AG04449 (cell line): ENCODE data around the gene PDE10A.

ENCODE experiments used
- CTCF ChIA-PET: fragments of 350-600 bp; formaldehyde crosslinking; extraction: SDS; loops from one replicate; lab custom pipeline; 2021; ENCODE audit warnings: antibody characterized with exemption; lab: Yijun Ruan, JAX
- POLR2A ChIA-PET: fragments of 400-600, 350-600 bp; formaldehyde crosslinking; extraction: SDS; loops from one replicate; lab custom pipeline; 2020; ENCODE audit warnings: antibody characterized with exemption, inconsistent platforms; lab: Yijun Ruan, JAX
- DNase-seq: peaks from one replicate; pipeline ENCODE4 v3.0.0-alpha.2; 2010; ENCODE audit warnings: low read depth, low spot score
- H3K4me3 ChIP-seq: 2 replicates; pipeline ENCODE4 v1.5.1; 2011; ENCODE audit warnings: low read depth, mild to moderate bottlenecking, control low read depth, low read length
- CTCF ChIP-seq: IDR thresholded peaks from one replicate; pipeline ENCODE4 v1.5.1; 2011; ENCODE audit warnings: mild to moderate bottlenecking, moderate library complexity, low read length, control low read depth, inconsistent platforms; ENCODE audit not compliant: insufficient read depth; ENCODE audit errors: missing control alignments

The PDE10A gene

GRCh38 chr6:165548450-165548849 is 114.6 kb downstream of the PDE10A start:
- TF ChIP-seq CTCF, result no peak
- no peak for DNase-seq
- POLR2A ChIA-PET, result no interaction called here
- CTCF ChIA-PET, result no interaction called here
- H3K4me3 ChIP-seq, result no peak overlapping the region

GRCh38 chr6:165545806-165546205 is 117.2 kb downstream of the PDE10A start:
- no peak overlapping the region for H3K4me3 ChIP-seq
- ChIA-PET CTCF (no interaction called here), POLR2A (no interaction called here)
- TF ChIP-seq CTCF, result no peak
- no peak for DNase-seq

- POLR2A ChIA-PET, result no interaction called here
- CTCF ChIA-PET, result no interaction called here
- H3K4me3 ChIP-seq, result no peak overlapping the region
- TF ChIP-seq CTCF, result no peak
- no peak for DNase-seq
Measured at GRCh38 chr6:165543781-165544180, 119.3 kb downstream of the PDE10A start.

- CTCF ChIA-PET, result no interaction called here
- POLR2A ChIA-PET, result no interaction called here
- TF ChIP-seq CTCF, result no peak
- no peak overlapping the region for H3K4me3 ChIP-seq
- DNase-seq, result no peak
Measured at GRCh38 chr6:165536911-165537310, 126.1 kb downstream of the PDE10A start.

- TF ChIP-seq CTCF, result no peak
- DNase-seq, result no peak
- CTCF ChIA-PET, result no interaction called here
- POLR2A ChIA-PET, result no interaction called here
- H3K4me3 ChIP-seq, result no peak overlapping the region
Measured at GRCh38 chr6:165519316-165519715, 143.7 kb downstream of the PDE10A start.

- no peak for TF ChIP-seq CTCF
- ChIA-PET POLR2A (no interaction called here), CTCF (no interaction called here)
- DNase-seq, result no peak
- no peak overlapping the region for H3K4me3 ChIP-seq
Measured at GRCh38 chr6:165515963-165516624, 146.9 kb downstream of the PDE10A start.
